Brain microvascular endothelial cell (primary cell): ENCODE measurements around the gene SAMD4A.

Experiments used
- DNase-seq: peaks from one replicate; pipeline ENCODE4 v3.0.0-alpha.2; 2020
- H3K27ac ChIP-seq: fragments of 250-450 bp; sonication (Bioruptor Pico); 2 replicates; pipeline ENCODE4 v1.5.1; 2020; ENCODE audit warnings: mild to moderate bottlenecking, moderate library complexity
- H3K27me3 ChIP-seq: fragments of 250-450 bp; sonication (Bioruptor Pico); replicated peaks from 2 replicates; pipeline ENCODE4 v1.5.1; 2020; ENCODE audit warnings: mild to moderate bottlenecking
- H3K36me3 ChIP-seq: fragments of 250-450 bp; sonication (Bioruptor Pico); replicated peaks from 2 replicates; pipeline ENCODE4 v1.5.1; 2020; ENCODE audit warnings: mild to moderate bottlenecking
- H3K4me3 ChIP-seq: 2 replicates; pipeline ENCODE4 v1.5.1; 2011; ENCODE audit warnings: low read depth, mild to moderate bottlenecking, control low read depth, low read length, moderate library complexity
- in situ Hi-C: cut with HindIII; loops from 2 replicates; pipeline ENCODE4 v1.10.0; 2017; ENCODE audit warnings: low sequenced_read_pairs, low pct_ligation_motif_present
- TF ChIP-seq, protein P1 (sequence below): IDR thresholded peaks from 2 replicates; pipeline ENCODE4 v1.5.1; 2011; ENCODE audit warnings: low read depth, mild to moderate bottlenecking, moderate library complexity, low read length, control low read depth, inconsistent platforms; ENCODE audit errors: missing control alignments

SAMD4A gene

DNA sequence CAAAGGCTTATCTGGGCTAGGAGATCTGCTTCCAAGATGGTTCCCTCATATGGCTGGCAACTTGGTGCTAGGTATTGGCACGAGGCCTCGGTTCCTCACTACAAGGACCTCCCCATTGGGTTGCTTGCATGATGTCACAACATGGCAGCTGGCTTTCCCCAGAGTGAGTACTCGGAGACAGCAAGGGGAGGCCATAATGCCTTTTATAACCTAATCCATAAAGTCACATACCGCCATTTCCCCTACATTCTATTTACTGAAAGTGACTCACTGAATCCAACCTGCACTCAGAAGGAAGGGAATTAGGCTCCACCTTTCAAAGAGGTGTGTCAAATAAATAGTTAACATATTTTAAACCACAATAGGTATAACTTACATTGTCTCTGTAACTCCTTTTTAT is 130.9 kb downstream of the SAMD4A start:
- Histone ChIP-seq H3K4me3 (no peak overlapping the region), H3K27ac (no peak overlapping the region), H3K36me3 (no peaks in the 10 kb centered on the region), H3K27me3 (no peaks in the 10 kb centered on the region)
- DNase-seq = no peak
- in situ Hi-C loops = no loop called here
- TF ChIP-seq, protein P1, sequence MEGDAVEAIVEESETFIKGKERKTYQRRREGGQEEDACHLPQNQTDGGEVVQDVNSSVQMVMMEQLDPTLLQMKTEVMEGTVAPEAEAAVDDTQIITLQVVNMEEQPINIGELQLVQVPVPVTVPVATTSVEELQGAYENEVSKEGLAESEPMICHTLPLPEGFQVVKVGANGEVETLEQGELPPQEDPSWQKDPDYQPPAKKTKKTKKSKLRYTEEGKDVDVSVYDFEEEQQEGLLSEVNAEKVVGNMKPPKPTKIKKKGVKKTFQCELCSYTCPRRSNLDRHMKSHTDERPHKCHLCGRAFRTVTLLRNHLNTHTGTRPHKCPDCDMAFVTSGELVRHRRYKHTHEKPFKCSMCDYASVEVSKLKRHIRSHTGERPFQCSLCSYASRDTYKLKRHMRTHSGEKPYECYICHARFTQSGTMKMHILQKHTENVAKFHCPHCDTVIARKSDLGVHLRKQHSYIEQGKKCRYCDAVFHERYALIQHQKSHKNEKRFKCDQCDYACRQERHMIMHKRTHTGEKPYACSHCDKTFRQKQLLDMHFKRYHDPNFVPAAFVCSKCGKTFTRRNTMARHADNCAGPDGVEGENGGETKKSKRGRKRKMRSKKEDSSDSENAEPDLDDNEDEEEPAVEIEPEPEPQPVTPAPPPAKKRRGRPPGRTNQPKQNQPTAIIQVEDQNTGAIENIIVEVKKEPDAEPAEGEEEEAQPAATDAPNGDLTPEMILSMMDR = no peak

DNA sequence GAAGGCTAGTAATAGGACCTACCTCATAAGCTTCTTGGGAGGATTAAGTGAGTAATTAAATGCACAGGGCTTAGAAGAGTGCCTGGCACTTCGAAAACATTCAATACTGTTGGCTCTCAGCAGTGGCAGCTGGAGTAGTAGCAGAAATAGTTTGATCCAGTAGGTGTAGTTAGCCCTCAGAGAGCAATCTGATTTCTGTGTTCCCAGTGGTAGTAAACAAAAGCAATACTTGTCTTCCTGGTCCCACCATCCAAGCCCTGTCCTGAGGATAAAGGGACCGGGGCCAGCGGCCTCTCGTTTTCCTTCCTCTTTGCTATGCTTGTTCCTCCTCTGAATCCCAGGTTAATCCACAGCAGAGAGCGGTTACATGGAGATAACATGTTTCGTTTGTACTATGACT is 131.6 kb downstream of the SAMD4A start:
- in situ Hi-C loops = no loop called here
- Histone ChIP-seq H3K4me3 (no peak overlapping the region), H3K27me3 (no peaks in the 10 kb centered on the region), H3K36me3 (no peaks in the 10 kb centered on the region), H3K27ac (no peak overlapping the region)
- TF ChIP-seq, protein P1 = no peak
- DNase-seq = no peak

GRCh38 chr14:54698966-54699530 is 132.1 kb downstream of the SAMD4A start:
- no peak for DNase-seq
- Histone ChIP-seq H3K27ac (no peak overlapping the region), H3K27me3 (no peaks in the 10 kb centered on the region)

GRCh38 chr14:54699735-54700134 is 132.8 kb downstream of the SAMD4A start:
- TF ChIP-seq, protein P1 = no peak
- H3K27ac ChIP-seq = no peak overlapping the region
- H3K4me3 ChIP-seq = no peak overlapping the region
- no peaks in the 10 kb centered on the region for H3K27me3 ChIP-seq
- in situ Hi-C loops = no loop called here
- no peak for DNase-seq
- H3K36me3 ChIP-seq = no peaks in the 10 kb centered on the region

More at GRCh38 chr14:54698966-54699530, 132.1 kb downstream of the SAMD4A start:
- Histone ChIP-seq H3K4me3 (no peak overlapping the region), H3K36me3 (no peaks in the 10 kb centered on the region)
- in situ Hi-C loops = no loop called here
- TF ChIP-seq, protein P1 = no peak

DNA sequence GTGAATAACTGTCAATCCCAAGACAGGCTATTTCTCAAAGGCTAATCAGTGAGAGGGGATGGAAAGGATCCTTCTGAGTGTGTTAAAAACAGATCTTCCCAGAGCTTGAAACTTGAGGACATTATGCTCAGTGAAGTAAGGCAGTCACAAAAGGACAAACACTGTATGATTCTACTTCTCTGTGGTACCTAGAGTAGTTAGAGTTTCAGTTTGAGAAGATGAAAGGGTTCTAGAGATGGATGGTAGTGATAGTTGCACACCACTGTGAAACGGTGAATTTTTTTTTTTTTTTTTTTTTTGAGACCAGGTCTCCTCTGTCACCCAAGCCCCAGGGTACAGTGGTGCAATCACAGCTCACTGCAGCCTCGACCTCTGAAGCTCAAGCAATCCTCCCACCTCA is 133.8 kb downstream of the SAMD4A start:
- no peaks in the 10 kb centered on the region for H3K27me3 ChIP-seq
- H3K27ac ChIP-seq = no peak overlapping the region
- no peak for DNase-seq
- no peaks in the 10 kb centered on the region for H3K36me3 ChIP-seq
- H3K4me3 ChIP-seq = no peak overlapping the region
- in situ Hi-C loops = no loop called here
- TF ChIP-seq, protein P1 = no peak

GRCh38 chr14:54702014-54702491 is 135.1 kb downstream of the SAMD4A start:
- TF ChIP-seq, protein P1 = no peak
- no peaks in the 10 kb centered on the region for H3K36me3 ChIP-seq
- no peaks in the 10 kb centered on the region for H3K27me3 ChIP-seq
- no peak for DNase-seq
- no peak overlapping the region for H3K4me3 ChIP-seq
- in situ Hi-C loops = no loop called here
- no peak overlapping the region for H3K27ac ChIP-seq
